OCI-LY7 (cell line): ENCODE results near the gene ZMYM5. TPM values are rescaled to one million over a fixed set of nuclear protein-coding genes. Genes with fewer than 3 reads are reported as not detected.
"Not testable (repeated sequence)": the region's sequence is repeated elsewhere in the genome, so short reads cannot be mapped to it uniquely, and the experiment has no call there.

Experiments used
- BruUV-seq: library from RNA; stranded (reverse); fragments of 400-500 nt; replicated peaks from 2 replicates; lab custom pipeline; 2021; lab: Mats Ljungman, UMichigan
- CTCF ChIA-PET: fragments of 300-600 bp; sonication (Branson Sonifier 250); formaldehyde crosslinking; loops from one replicate; lab custom pipeline; 2022; ENCODE audit warnings: antibody characterized with exemption; ENCODE audit not compliant: unreplicated experiment; lab: Charles Lee
- POLR2A ChIA-PET: fragments of 300-600 bp; sonication (Branson Sonifier 250); formaldehyde crosslinking; loops from one replicate; lab custom pipeline; 2022; ENCODE audit warnings: antibody characterized with exemption; lab: Charles Lee
- DNase-seq: peaks from one replicate; pipeline ENCODE4 v3.0.0-alpha.2; 2015; ENCODE audit warnings: low spot score
- H2AFZ ChIP-seq: fragments of 200-600 bp; sonication (generic), shearing (Covaris generic); 2 replicates; pipeline ENCODE4 v1.6.1; 2014; ENCODE audit warnings: mild to moderate bottlenecking, antibody characterized with exemption, low read length, moderate library complexity
- H3K27ac ChIP-seq: fragments of 200-600 bp; sonication (generic); 2 replicates; pipeline ENCODE4 v1.5.1; 2014; ENCODE audit warnings: mixed run types, low read depth, mild to moderate bottlenecking, moderate library complexity, low read length, inconsistent platforms; ENCODE audit not compliant: poor library complexity, severe bottlenecking
- H3K36me3 ChIP-seq: fragments of 200-600 bp; sonication (generic); 2 replicates; pipeline ENCODE4 v1.6.1; 2014; ENCODE audit warnings: mild to moderate bottlenecking, antibody characterized with exemption, low read length, moderate library complexity, mixed read lengths; ENCODE audit not compliant: insufficient read depth
- H3K4me1 ChIP-seq: fragments of 200-600 bp; sonication (generic); 2 replicates; pipeline ENCODE4 v1.5.1; 2014; ENCODE audit warnings: mild to moderate bottlenecking, low read length; ENCODE audit not compliant: insufficient read depth, poor library complexity, severe bottlenecking
- H3K4me2 ChIP-seq: fragments of 200-600 bp; sonication (generic); 2 replicates; pipeline ENCODE4 v1.6.1; 2014; ENCODE audit warnings: mild to moderate bottlenecking, low read length
- H3K4me3 ChIP-seq: fragments of 200-600 bp; sonication (generic); 2 replicates; pipeline ENCODE4 v1.5.1; 2014; ENCODE audit warnings: mild to moderate bottlenecking, low read depth, low read length; ENCODE audit not compliant: poor library complexity, severe bottlenecking
- H3K79me2 ChIP-seq: fragments of 200-600 bp; sonication (generic); 2 replicates; pipeline ENCODE4 v1.6.1; 2016; ENCODE audit warnings: low read depth, mild to moderate bottlenecking, low read length, moderate library complexity, mixed read lengths; ENCODE audit not compliant: insufficient read depth
- H3K9me2 ChIP-seq: fragments of 200-600 bp; sonication (generic); 2 replicates; pipeline ENCODE4 v1.6.1; 2016; ENCODE audit warnings: mild to moderate bottlenecking, low read length, mixed read lengths; ENCODE audit not compliant: insufficient read depth
- H3K9me3 ChIP-seq: fragments of 200-600 bp; sonication (generic); 2 replicates; pipeline ENCODE4 v1.6.1; 2014; ENCODE audit warnings: mild to moderate bottlenecking, mixed run types, low read length, mixed read lengths
- H4K20me1 ChIP-seq: fragments of 200-600 bp; sonication (generic); 2 replicates; pipeline ENCODE4 v1.6.1; 2014; ENCODE audit warnings: mild to moderate bottlenecking, antibody characterized with exemption, low read length, moderate library complexity, mixed read lengths; ENCODE audit not compliant: insufficient read depth
- CTCF ChIP-seq: fragments of 200-600 bp; sonication (generic); conservative IDR thresholded peaks from 2 replicates; pipeline ENCODE4 v1.5.1; 2014; ENCODE audit warnings: mild to moderate bottlenecking, antibody characterized with exemption, low read length, moderate library complexity, mixed read lengths
- EZH2phosphoT487 ChIP-seq: fragments of 200-600 bp; sonication (generic); IDR thresholded peaks from 2 replicates; pipeline ENCODE4 v1.6.1; 2018; ENCODE audit warnings: low read depth, borderline replicate concordance, mild to moderate bottlenecking, mixed run types, antibody characterized with exemption, low read length, moderate library complexity, mixed read lengths
- intact Hi-C: fragments of 100-400 bp; cut with micrococcal nuclease; formaldehyde crosslinking; loops from one replicate; pipeline ENCODE4 v1.10.0; 2022; ENCODE audit not compliant: unreplicated experiment
- total RNA-seq, 2 experiments: library from RNA; depleted of rRNA in 1 of 2; stranded (reverse); fragments of >200 nt in 1 of 2; shearing (Covaris generic) in 1 of 2; gene quantifications; 2 replicates each; pipeline ENCODE4 v1.2.3, GENCODE V29; 2014 to 2022

ZMYM5 gene
- total RNA-seq, 2 experiments from 2014 or later: 10.2 to 15.2 TPM

DNA sequence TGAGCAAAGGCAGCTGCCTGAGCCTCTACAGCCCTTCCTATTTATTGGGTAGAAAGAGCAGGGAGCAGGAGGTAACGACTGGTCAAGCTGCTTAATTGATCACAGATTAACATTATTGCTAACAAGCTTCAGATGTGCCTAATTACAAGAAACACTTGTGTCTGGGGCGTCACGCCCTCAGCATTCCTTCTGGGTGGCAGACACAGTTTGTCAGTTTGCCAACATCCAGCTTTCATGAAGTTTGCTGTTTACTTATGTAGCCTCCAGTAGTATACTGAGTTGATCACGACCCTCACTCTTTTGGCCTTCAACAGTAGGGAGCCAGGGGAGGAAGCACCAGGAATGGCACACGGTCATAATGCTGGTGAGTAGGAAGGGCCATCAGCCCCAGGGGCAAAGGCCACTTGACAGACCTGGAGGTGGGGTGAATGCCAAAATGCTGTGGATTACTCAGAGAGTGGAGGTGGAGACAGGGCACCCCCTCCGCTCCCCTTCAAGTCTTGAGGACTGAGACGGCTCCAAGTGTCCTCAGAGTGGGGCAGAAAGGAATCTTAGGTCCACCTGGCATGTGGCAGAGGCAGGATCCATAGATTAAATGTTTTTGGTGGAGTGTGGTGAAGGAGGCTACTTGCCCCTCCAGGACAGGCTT lies 45.8 kb downstream of the ZMYM5 start:
- POLR2A ChIA-PET: interaction anchor here (0.7 to 0.9 kb wide), 2 partner anchors 10 to 21 kb away, joined by 3 to 4 read pairs; no protein-coding TSS in a partner anchor
- no peaks in the 10 kb centered on the region for H3K4me1 ChIP-seq
- intact Hi-C loops: no loop called here
- no peak overlapping the region for H3K4me2 ChIP-seq
- no peaks in the 10 kb centered on the region for H4K20me1 ChIP-seq
- DNase-seq: no peak
- H3K27ac ChIP-seq: no peak overlapping the region
- H2AFZ ChIP-seq: no peak overlapping the region
- CTCF ChIA-PET: no interaction called here
- H3K9me3 ChIP-seq: no peaks in the 10 kb centered on the region
- TF ChIP-seq EZH2phosphoT487: no peak
- TF ChIP-seq CTCF: no peak
- H3K9me2 ChIP-seq: no peaks in the 10 kb centered on the region
- no peak overlapping the region for H3K4me3 ChIP-seq
- peaks cover 42% of the 10 kb centered on the region for H3K36me3 ChIP-seq
- no TSS peak for BruUV-seq
- H3K79me2 ChIP-seq: no peaks in the 10 kb centered on the region

DNA sequence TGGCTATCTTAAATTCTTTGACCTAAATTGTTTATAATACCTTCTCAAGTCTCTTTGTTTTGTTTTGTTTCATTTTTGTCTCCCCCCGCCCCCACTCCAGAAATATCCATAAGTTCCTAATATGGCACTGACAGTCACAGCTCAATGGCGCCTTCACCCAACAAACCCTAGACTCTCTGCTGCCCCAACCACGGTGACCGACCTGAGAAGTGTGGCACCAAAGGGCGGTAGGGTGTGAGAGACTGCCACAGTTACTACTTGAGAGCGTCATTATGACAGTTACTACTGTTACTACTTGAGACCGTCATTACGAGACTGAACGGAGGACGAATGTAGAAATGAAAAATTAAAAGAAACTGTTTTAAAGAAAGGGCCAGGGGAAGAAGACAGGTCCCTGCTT lies 46.3 kb downstream of the ZMYM5 start:
- Histone ChIP-seq H3K4me3 (no peak overlapping the region), H3K27ac (no peak overlapping the region), H3K9me2 (no peaks in the 10 kb centered on the region), H3K36me3 (peaks cover 37% of the 10 kb centered on the region), H3K9me3 (no peaks in the 10 kb centered on the region), H4K20me1 (no peaks in the 10 kb centered on the region), H3K79me2 (no peaks in the 10 kb centered on the region), H3K4me1 (no peaks in the 10 kb centered on the region), H2AFZ (no peak overlapping the region), H3K4me2 (no peak overlapping the region)
- DNase-seq: no peak
- TF ChIP-seq EZH2phosphoT487 (no peak), CTCF (no peak)
- ChIA-PET CTCF (no interaction called here), POLR2A (interaction anchor here (0.6 to 0.9 kb wide), 3 partner anchors 10 to 1014 kb away, joined by 3 to 4 read pairs (median 3); no protein-coding TSS in a partner anchor)
- intact Hi-C loops: no loop called here
- BruUV-seq: no TSS peak

GRCh38 chr13:19815842-19816241 lies 47.6 kb downstream of the ZMYM5 start:
- BruUV-seq, H3K9me2 ChIP-seq, DNase-seq, H3K4me2 ChIP-seq, H3K4me1 ChIP-seq, intact Hi-C loops, H3K27ac ChIP-seq, H2AFZ ChIP-seq, H4K20me1 ChIP-seq, H3K4me3 ChIP-seq, H3K79me2 ChIP-seq, H3K9me3 ChIP-seq, CTCF ChIA-PET: not testable (repeated sequence)
- POLR2A ChIA-PET: interaction anchor here (0.7 kb wide), 1 partner anchor 13 kb away, joined by 3 read pairs; no protein-coding TSS in a partner anchor
- H3K36me3 ChIP-seq: peaks cover 34% of the 10 kb centered on the region
